Loucy (cell line): ENCODE results near the gene IQCN.
A peak's percentile ranks its signal among the peaks of the same experiment; 100 is the strongest.

ENCODE experiments used
- H2AFZ ChIP-seq: fragments of 200-600 bp; sonication (generic); 2 replicates; pipeline ENCODE4 v1.6.0; 2016; ENCODE audit warnings: antibody characterized with exemption, mild to moderate bottlenecking, low read length, moderate library complexity
- H3F3A ChIP-seq: fragments of 200-600 bp; 2 replicates; pipeline ENCODE4 v1.6.0; 2016; ENCODE audit warnings: antibody characterized with exemption, low read depth, mild to moderate bottlenecking
- H3K27me3 ChIP-seq: fragments of 200-600 bp; sonication (generic); 2 replicates; pipeline ENCODE4 v1.6.1; 2014; ENCODE audit warnings: low read length, mild to moderate bottlenecking; ENCODE audit not compliant: insufficient read depth, poor library complexity, severe bottlenecking
- H3K36me3 ChIP-seq: fragments of 200-600 bp; sonication (generic); 2 replicates; pipeline ENCODE4 v1.6.1; 2016; ENCODE audit warnings: low read length; ENCODE audit not compliant: insufficient read depth
- H3K4me1 ChIP-seq: fragments of 200-600 bp; sonication (generic); 2 replicates; pipeline ENCODE4 v1.5.1; 2014; ENCODE audit warnings: low read length, mild to moderate bottlenecking; ENCODE audit not compliant: insufficient read depth, poor library complexity, severe bottlenecking
- H3K4me2 ChIP-seq: fragments of 200-600 bp; sonication (generic); 2 replicates; pipeline ENCODE4 v1.6.0; 2014; ENCODE audit warnings: antibody characterized with exemption, low read length, low read depth, mild to moderate bottlenecking; ENCODE audit not compliant: poor library complexity, severe bottlenecking
- H3K4me3 ChIP-seq: fragments of 200-600 bp; sonication (generic); 2 replicates; pipeline ENCODE4 v1.5.1; 2014; ENCODE audit warnings: low read length, mild to moderate bottlenecking, mixed read lengths; ENCODE audit not compliant: poor library complexity, severe bottlenecking
- H3K79me2 ChIP-seq: fragments of 200-600 bp; sonication (generic); 2 replicates; pipeline ENCODE4 v1.6.1; 2014; ENCODE audit warnings: low read length; ENCODE audit not compliant: insufficient read depth
- H3K9ac ChIP-seq: fragments of 200-600 bp; sonication (generic); 2 replicates; pipeline ENCODE4 v1.6.0; 2014; ENCODE audit warnings: mild to moderate bottlenecking, low read depth, low read length, moderate library complexity; ENCODE audit not compliant: poor library complexity, severe bottlenecking
- H3K9me2 ChIP-seq: fragments of 200-600 bp; sonication (generic); replicated peaks from 2 replicates; pipeline ENCODE4 v1.6.1; 2016; ENCODE audit warnings: low read depth, low read length, mixed read lengths
- H3K9me3 ChIP-seq: fragments of 200-600 bp; sonication (generic); 2 replicates; pipeline ENCODE4 v1.6.1; 2014; ENCODE audit warnings: mild to moderate bottlenecking, antibody characterized with exemption, low read length, low read depth; ENCODE audit not compliant: insufficient read depth
- H4K20me1 ChIP-seq: fragments of 200-600 bp; sonication (generic); 2 replicates; pipeline ENCODE4 v1.6.0; 2014; ENCODE audit warnings: antibody characterized with exemption, low read length, mild to moderate bottlenecking; ENCODE audit not compliant: insufficient read depth, poor library complexity, severe bottlenecking
- CTCF ChIP-seq: fragments of 200-600 bp; sonication (generic); conservative IDR thresholded peaks from 2 replicates; pipeline ENCODE4 v1.5.1; 2014; ENCODE audit warnings: mild to moderate bottlenecking, antibody characterized with exemption, low read length
- EZH2phosphoT487 ChIP-seq: fragments of 200-600 bp; IDR thresholded peaks from 2 replicates; pipeline ENCODE4 v1.6.1; 2018; ENCODE audit warnings: antibody characterized with exemption, mild to moderate bottlenecking, moderate library complexity, borderline replicate concordance

IQCN gene

GRCh38 chr19:18291590-18292461, 17.6 kb upstream of the IQCN start:
- TF ChIP-seq CTCF: no peak
- TF ChIP-seq EZH2phosphoT487: no peak
- Histone ChIP-seq H3K4me1 (peaks cover 35% of the 10 kb centered on the region), H3K4me2 (peak overlapping the region; percentile 84)

GRCh38 chr19:18291019-18291524, 16.8 kb upstream of the IQCN start:
- H3K79me2 ChIP-seq: peaks cover 3% of the 10 kb centered on the region; the same call in 1 of the 2 replicates
- no peaks in the 10 kb centered on the region for H3K36me3 ChIP-seq
- H2AFZ ChIP-seq: no peak overlapping the region
- H3K9me2 ChIP-seq: no peaks in the 10 kb centered on the region
- peak overlapping the region; percentile 95 for H3K9ac ChIP-seq
- H3K4me1 ChIP-seq: peaks cover 35% of the 10 kb centered on the region
- TF ChIP-seq CTCF: no peak
- TF ChIP-seq EZH2phosphoT487: no peak
- peak overlapping the region; percentile 84 for H3K4me2 ChIP-seq
- peaks cover 4% of the 10 kb centered on the region; the same call in 1 of the 2 replicates for H3F3A ChIP-seq
- no peaks in the 10 kb centered on the region for H3K9me3 ChIP-seq
- H3K4me3 ChIP-seq: peak overlapping the region; percentile 90
- H4K20me1 ChIP-seq: no peaks in the 10 kb centered on the region
- H3K27me3 ChIP-seq: no peaks in the 10 kb centered on the region

More at GRCh38 chr19:18291590-18292461, 17.6 kb upstream of the IQCN start:
- Histone ChIP-seq H3K9ac (peak overlapping the region; percentile 95), H3K79me2 (peaks cover 3% of the 10 kb centered on the region; the same call in 1 of the 2 replicates), H3F3A (peaks cover 4% of the 10 kb centered on the region; the same call in 1 of the 2 replicates), H4K20me1 (no peaks in the 10 kb centered on the region), H3K36me3 (no peaks in the 10 kb centered on the region), H3K27me3 (no peaks in the 10 kb centered on the region), H3K9me2 (no peaks in the 10 kb centered on the region), H2AFZ (peak overlapping the region; percentile 81), H3K9me3 (no peaks in the 10 kb centered on the region), H3K4me3 (peak overlapping the region; percentile 90)

- peak overlapping the region; percentile 95 for H3K9ac ChIP-seq
- peaks cover 35% of the 10 kb centered on the region for H3K4me1 ChIP-seq
- H3K27me3 ChIP-seq: no peaks in the 10 kb centered on the region
- no peaks in the 10 kb centered on the region for H3K36me3 ChIP-seq
- peak overlapping the region; percentile 2 for H3K4me3 ChIP-seq
- no peaks in the 10 kb centered on the region for H4K20me1 ChIP-seq
- peak overlapping the region; percentile 84 for H3K4me2 ChIP-seq
- H3K79me2 ChIP-seq: peaks cover 3% of the 10 kb centered on the region; the same call in 1 of the 2 replicates
- H3K9me2 ChIP-seq: no peaks in the 10 kb centered on the region
- no peak overlapping the region for H2AFZ ChIP-seq
- no peak for TF ChIP-seq EZH2phosphoT487
- H3K9me3 ChIP-seq: no peaks in the 10 kb centered on the region
- H3F3A ChIP-seq: peaks cover 4% of the 10 kb centered on the region; the same call in 1 of the 2 replicates
These were observed 16.2 kb upstream of the IQCN start for GRCh38 chr19:18290302-18291018.
